HG03565 (cell line): Measurements from ENCODE around the gene LRRC27.
"Not testable (repeated sequence)": the region's sequence is repeated elsewhere in the genome, so short reads cannot be mapped to it uniquely, and the experiment has no call there.

Experiments
- ATAC-seq: cut with Tn5 transposase; IDR thresholded peaks from one replicate; pipeline ENCODE4 v1.9.1; 2021; ENCODE audit warnings: mild to moderate bottlenecking, moderate library complexity; ENCODE audit not compliant: unreplicated experiment

LRRC27 gene

GRCh38 chr10:132372516-132373095, 40.6 kb downstream of the LRRC27 start:
- ATAC-seq, result no peak

GRCh38 chr10:132373241-132373955, 41.4 kb downstream of the LRRC27 start:
- no peak for ATAC-seq

DNA sequence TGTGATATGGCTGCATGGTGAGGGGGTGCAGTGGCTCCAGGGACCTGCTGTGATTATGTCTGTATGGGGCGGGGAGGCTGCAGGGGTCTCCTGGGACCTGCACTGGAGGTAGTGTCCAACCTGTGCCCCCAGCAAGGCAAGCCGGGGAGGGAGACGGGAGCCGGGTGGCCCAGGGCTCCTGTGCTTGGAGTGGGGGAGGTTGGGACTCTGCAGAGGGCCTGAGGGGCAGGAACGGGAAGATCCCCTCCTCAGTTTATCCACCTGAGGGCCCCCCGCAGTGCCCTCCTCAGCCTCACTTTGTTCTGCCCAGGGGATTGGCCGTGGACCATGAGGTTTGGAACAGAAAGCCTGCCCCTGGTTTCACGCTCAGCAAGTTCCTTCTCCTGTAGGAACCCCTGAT, 42.2 kb downstream of the LRRC27 start:
- ATAC-seq, result no peak

- no peak for ATAC-seq
These were observed 42.6 kb downstream of the LRRC27 start for GRCh38 chr10:132374612-132375011.

DNA sequence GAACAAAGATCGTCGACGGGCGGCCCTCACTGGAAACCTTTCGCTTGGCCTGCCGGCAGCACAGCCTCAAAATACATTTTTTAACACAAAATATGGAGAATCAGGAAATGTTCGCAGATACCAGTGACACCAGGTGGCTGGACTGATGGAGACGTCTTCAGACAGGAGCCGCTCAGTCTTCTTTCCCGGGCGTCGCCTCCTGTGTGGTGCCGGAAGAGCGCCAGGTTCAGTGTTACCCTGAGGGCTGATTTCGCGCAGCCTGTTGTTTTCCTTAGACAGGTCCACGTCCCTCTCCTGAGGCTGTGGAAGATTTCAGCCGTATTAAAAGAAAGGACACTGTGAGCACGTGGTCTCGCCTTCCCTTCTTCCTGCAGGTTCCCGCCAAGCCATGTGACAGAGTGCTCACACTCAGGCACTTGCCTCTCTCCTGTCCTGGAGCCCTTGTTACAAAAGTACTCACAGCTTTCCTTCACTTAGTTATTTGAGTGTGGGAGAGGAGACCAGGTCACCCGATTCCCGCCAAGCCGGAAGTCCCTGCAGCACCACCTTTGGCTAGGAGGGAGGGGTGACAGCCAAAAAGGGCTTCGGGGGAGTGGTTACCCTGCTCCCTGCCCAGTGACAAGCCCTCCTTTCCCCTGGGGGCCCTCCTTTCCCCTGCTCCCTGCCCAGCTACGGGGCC, 43.3 kb downstream of the LRRC27 start:
- no peak for ATAC-seq

DNA sequence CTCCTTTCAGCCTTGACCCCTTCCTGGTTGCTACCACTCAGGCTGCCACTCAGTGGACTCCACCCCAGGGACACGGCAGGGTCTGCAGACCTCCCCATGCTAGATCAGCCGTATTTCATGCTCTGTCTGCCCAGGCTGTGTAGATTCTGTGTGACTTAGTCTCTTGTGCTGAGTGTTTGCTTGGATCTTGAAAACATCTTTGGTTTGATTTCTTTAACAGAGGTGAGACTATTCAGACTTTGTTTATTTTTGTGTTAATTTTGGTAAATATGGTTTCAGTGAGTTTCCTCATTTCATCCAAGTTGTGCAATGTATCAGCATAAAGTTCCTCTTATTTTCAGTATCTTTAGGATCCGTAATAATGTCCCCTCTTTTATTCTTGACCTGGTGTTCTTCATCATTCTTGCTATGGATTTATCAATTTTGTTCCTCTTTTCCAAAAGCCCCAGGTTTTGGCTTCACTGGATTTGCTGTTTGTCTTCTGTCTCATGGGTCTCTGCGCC, 43.9 kb downstream of the LRRC27 start:
- ATAC-seq, result no peak

GRCh38 chr10:132376394-132376851, 44.4 kb downstream of the LRRC27 start:
- ATAC-seq, result no peak

DNA sequence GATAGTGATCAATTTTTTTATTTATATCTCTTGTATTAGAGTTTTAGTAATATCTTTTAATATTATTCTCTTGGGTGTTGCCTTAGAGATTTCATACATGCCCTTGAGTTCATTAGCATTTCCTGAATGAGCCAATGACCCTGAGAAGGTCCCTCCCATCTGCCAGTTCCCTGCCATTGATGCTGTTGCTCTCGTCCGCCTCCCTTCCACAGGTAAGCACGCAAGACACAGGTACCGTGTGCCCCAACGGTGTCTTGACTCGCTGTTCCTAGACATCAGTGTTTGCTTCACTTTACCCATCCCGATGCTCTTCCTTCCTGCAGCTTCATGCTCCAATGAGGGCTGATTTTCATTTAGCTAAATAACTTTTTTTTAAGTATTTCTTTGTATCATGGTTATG, 45.3 kb downstream of the LRRC27 start:
- ATAC-seq, result no peak

- not testable (repeated sequence) for ATAC-seq
These were observed 47.0 kb downstream of the LRRC27 start for GRCh38 chr10:132379026-132379425.

DNA sequence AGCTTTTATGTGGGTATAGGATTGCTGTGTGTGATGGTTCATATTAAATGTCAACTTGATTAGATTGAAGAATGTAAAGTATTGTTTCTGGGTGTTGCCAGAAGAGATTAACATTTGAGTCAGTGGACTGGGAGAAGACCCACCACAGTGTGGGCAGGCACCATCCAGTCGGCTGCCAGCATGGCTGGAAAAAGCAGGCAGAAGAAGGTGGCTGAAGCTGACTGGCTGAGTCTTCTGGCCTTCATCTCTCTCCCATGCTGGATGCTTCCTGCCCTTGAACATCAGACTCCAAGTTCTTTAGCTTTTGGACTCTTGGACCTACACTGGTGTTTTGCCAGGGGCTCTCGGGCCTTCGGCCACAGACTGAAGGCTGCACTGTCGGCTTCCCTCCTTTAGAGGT, 49.0 kb downstream of the LRRC27 start:
- not testable (repeated sequence) for ATAC-seq

GRCh38 chr10:132381741-132382140, 49.7 kb downstream of the LRRC27 start:
- no peak for ATAC-seq

DNA sequence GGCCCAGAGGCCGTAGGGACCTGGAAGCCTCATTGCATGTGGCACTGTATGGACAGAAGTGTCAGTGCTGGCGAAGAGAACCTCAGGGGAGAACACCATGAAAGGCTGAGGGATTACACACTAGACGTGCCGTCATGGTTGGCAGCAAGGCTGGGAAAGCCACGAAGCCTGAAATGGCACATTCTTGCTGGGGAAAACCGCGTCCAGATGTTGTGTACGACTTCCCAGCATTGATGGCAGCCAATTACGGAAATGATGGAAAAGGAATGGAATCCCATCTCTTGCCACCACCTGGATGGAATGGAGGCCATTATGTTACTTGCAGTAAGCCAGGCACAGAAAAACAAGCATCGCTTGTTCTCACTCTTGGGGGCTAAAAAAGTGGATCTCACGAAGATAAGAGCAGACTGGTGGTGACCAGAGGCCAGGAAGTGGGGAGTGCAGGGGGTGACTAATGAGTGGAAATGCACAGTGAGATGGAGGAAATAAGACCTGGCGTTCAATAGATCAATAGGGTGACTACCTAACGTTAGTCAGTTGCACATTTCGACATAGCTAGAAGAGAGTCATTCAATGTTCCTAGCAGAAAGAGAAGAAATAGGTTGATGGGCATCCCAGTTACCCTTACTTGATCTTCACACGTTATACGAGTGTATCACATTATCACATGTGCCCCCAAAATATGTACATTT, 50.4 kb downstream of the LRRC27 start:
- ATAC-seq, result no peak

DNA sequence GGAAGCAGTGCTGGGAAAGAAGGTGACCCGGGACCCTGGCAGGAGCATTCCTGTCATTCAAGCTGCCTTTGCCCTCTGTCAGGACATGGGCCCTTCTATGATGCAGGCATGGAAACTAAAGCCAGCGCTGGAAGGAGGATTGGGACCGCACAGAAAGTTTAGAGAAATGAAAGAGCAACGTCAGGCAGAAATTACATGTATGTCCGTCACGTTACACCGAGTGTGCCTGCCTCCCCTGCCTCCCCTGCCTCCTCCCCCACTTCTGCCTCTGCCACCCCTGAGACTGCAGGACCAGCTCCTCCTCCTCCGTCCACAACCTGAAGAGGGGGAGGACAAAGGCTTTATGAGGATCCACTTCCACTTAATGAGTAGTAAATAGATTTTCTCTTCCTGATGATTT, 51.1 kb downstream of the LRRC27 start:
- ATAC-seq, result no peak

DNA sequence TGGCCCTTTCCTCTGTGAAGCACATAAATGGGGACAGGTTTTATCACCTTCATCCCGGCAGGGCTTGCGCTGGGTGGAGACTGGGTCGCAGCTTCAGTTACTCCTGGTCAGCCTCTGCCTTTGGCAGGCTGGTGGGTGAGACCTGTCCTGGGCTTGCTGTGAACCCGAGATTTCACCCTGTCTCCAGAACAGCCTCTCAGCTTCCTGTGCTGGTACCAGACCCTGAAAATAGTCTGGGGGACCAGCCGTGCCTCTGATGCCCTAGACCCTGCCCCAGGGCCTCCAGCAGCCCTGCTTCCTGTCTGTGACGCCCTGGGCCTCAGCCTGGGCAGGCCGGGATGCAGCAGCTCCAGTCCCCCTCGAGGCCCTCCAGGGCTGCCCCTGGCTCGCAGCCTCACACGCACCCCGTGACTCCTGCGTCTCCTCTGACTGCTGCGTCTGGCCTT, 51.8 kb downstream of the LRRC27 start:
- no peak for ATAC-seq

DNA sequence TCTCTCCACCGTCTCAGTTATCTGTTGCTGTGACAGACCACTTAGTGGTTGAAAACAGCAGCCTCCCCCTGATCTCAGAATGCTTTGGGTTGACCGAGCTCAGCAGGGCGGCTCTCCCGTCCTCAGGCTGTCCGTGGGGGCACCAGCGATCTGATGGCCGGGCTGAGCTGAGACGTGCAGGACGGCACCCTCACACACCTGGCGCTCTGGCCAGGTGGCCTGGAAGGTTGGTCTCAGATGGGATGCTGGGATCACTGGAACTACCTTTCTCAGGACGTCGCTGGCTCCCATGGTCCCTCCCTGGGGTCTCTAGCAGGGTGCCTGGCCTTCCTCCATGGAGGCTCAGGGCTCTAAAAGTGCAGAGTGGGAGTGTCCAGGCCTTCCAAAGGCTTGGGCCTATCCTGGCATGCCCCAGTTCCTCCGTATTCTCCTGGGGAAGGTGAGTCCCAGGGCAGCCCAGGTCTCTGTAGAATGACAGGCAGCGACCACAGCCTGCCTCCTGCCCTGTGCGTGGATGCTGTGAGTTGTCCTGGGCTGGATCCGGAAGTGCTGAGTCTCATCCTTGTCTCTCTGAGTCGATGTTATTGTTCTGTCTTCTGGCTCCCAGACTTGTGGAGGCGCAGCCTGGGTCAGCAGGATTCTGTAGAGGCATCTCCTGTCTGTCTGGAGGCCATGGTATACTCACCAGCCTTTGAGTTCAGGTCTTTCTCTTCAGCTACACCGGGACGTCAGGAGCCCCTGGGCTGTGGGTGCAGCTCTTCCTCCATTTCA, 52.8 kb downstream of the LRRC27 start:
- no peak for ATAC-seq

- ATAC-seq, result no peak
These were observed 53.3 kb downstream of the LRRC27 start for GRCh38 chr10:132385389-132385667.

- ATAC-seq, result no peak
These were observed 53.9 kb downstream of the LRRC27 start for GRCh38 chr10:132385721-132386418.

DNA sequence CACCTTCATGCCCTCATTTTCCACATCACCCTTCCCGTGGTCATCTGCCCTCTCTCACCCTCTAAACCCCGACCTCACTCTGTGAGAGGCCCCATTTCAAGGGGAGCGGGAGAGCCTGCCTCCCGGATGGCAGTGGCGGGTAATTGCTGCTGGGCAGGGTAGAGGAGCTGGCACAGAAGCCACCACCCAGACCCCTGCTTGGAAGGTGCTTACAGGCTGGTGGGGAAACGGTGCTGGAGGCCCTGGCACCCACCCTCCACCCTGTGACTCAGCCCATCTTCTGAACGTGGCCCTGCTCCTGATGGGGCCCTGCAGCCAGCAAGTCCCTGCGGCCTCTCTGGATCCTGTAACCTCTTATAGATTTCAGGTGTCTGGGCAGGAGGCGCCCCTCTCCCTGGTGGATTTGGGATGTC, 54.4 kb downstream of the LRRC27 start:
- no peak for ATAC-seq

- not testable (repeated sequence) for ATAC-seq
These were observed 54.9 kb downstream of the LRRC27 start for GRCh38 chr10:132386896-132387295.

DNA sequence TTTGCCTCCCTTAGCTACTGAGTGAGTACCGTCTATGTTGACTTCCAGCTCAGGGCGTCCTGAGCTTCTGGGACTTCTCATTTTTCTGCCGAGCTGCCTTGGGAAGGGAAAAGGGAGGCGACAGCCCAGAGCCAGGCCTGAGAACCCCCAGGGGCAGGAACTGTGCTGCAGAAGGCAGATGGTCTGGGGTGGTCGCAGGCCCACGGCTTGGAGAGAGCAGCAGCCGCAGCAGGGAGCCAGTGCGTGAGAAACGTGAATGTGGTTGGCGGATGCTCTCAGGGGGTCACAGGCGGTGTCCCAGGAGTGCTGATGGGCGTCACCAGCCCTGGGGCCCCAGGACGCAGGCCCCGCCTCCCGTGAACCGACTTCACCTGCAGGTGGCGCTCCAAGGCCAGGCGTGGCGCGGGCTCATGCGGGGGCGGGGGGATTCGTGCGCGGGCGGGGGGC, 55.8 kb downstream of the LRRC27 start:
- ATAC-seq, result no peak
